Measurements from ENCODE around the gene KIF3A. TPM values are rescaled to one million over a fixed set of nuclear protein-coding genes. Genes with fewer than 3 reads are reported as not detected.

The KIF3A gene
- total RNA-seq, 4 donors from 2014 or later: 1.5 to 32.2 (median 4.0) TPM

DNA sequence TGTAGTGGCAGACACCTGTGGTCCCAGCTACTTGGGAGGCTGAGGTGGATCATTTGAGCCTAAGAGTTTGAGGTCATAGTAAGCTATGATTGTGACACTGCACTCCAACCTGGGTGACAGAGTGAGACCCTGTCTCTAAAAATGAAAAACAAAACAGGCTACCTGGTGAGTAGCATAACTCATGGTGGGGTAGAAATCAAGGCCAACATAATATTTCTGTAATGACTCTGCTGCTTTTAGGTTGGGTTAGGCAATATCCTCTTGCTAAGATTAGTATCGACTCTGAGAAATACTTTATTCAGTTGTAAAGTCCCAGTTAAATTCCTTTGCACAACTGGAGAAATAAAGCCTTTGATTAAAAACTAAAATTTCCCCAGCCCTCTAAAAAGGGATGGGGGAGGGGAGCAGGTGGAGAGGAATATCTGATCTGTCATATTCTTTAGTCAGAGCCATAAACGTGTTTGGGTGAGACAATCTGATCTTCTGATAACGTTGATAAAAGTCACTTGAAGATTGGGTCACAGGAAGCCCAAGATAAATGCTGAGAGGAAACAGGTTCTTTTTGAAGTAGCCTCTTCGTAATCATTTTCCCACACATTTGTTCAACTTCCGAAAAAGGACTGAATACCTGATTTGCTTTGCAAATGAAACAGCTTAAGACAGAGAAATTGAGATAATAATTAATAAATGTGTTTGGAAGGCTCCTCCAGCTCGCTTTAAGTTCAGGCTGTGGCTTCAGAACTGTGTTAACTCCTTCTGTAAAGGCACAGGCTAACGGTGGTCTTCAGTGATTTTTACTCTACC lies 48.6 kb downstream of the KIF3A start:
- Histone ChIP-seq H3K4me1 (no peaks in the 10 kb centered on the region), H3K9me3 (no peaks in the 10 kb centered on the region), H3K27ac (no peak overlapping the region), H3K36me3 (no peaks in the 10 kb centered on the region), H3K27me3 (no peaks in the 10 kb centered on the region), H3K4me3 (no peak overlapping the region)
- no peak for DNase-seq
- TF ChIP-seq POLR2A (IDR thresholded peaks at IDR 0.05): no peak
- TF ChIP-seq, protein P1, sequence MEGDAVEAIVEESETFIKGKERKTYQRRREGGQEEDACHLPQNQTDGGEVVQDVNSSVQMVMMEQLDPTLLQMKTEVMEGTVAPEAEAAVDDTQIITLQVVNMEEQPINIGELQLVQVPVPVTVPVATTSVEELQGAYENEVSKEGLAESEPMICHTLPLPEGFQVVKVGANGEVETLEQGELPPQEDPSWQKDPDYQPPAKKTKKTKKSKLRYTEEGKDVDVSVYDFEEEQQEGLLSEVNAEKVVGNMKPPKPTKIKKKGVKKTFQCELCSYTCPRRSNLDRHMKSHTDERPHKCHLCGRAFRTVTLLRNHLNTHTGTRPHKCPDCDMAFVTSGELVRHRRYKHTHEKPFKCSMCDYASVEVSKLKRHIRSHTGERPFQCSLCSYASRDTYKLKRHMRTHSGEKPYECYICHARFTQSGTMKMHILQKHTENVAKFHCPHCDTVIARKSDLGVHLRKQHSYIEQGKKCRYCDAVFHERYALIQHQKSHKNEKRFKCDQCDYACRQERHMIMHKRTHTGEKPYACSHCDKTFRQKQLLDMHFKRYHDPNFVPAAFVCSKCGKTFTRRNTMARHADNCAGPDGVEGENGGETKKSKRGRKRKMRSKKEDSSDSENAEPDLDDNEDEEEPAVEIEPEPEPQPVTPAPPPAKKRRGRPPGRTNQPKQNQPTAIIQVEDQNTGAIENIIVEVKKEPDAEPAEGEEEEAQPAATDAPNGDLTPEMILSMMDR (IDR thresholded peaks at IDR 0.05): no peak

DNA sequence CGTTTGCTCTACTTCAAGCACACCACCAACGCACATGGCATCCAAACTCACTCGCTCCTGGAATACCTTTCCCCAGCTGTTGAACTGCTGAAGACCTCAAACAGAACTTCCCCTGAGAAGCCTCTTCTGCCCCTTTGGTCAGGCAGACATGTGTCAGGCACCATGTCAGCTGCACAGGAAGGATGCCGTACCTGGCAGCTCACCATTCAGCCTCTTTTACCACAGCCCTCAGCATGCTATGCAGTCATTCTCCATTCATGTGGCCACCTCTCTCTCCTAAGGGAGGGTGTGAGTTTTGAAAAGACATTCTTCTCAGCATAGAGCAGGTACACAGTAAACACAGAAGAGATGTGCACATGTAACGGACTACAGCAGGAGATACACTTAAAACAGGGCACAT lies 49.4 kb downstream of the KIF3A start:
- H3K9me3 ChIP-seq: no peaks in the 10 kb centered on the region
- no peaks in the 10 kb centered on the region for H3K4me1 ChIP-seq
- no peak overlapping the region for H3K4me3 ChIP-seq
- H3K27ac ChIP-seq: no peak overlapping the region
- no peaks in the 10 kb centered on the region for H3K27me3 ChIP-seq
- H3K36me3 ChIP-seq: no peaks in the 10 kb centered on the region
- no peak for DNase-seq
- TF ChIP-seq POLR2A (IDR thresholded peaks at IDR 0.05): no peak
- TF ChIP-seq, protein P1 (IDR thresholded peaks at IDR 0.05): no peak

DNA sequence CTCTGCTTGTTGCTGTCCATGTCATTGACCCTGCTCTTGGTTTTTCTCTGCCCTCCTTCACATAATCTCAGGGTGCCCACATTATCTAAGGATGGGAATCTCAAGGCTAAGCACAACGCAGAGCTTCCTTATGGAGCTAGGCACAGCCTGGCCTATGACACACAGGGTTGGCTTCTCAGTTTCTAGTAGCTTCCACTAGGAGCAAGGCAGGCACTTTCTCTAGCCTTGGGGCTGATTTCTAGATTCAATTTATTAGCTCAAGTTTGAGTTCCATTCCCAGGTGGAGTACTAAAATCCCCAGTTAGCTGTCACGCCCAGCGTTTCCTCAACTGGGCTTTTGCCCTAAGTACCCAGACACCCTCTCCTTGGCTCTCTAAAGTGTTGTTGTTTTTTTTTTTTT lies 51.2 kb downstream of the KIF3A start:
- Histone ChIP-seq H3K36me3 (no peaks in the 10 kb centered on the region), H3K9me3 (no peaks in the 10 kb centered on the region), H3K27me3 (no peaks in the 10 kb centered on the region), H3K4me3 (no peak overlapping the region), H3K4me1 (no peaks in the 10 kb centered on the region), H3K27ac (no peak overlapping the region)
- DNase-seq: no peak
- TF ChIP-seq, protein P1 (IDR thresholded peaks at IDR 0.05): no peak
- no peak for TF ChIP-seq POLR2A (IDR thresholded peaks at IDR 0.05)

DNA sequence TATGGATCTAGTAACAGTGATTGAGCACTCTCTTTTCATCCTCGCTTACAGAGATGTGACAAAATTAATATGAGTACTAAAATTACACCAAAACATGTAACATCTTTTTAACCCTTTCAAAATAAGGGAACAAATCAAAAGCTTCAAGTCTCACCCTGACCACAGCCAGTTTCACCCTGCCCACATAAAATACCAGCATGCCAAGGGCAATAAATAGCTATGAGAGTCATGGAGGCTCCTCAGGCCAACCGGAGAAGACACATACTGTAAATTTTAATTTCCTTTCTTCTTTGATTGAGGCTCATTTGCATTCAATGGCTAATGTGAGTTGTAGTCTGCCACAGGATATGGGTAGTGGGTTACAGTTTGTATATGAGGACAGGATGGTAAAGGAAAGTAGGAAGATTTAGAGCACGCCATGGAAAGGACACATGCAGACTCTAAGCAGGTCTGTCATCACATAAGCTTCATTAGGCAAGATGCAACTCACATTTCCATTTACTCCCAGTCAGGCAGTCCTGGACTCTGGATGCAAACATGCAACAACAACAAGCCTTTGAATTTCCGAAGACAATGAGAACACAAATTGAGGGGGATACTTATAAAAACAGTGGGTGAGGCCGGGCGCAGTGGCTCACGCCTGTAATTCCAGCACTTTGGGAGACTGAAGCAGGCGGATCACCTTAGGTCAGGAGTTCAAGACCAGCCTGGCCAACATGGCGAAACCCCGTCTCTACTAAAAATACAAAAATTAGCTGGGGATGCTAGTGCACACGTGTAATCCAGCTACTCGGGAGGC lies 52.2 kb downstream of the KIF3A start:
- no peaks in the 10 kb centered on the region for H3K9me3 ChIP-seq
- no peak for DNase-seq
- H3K4me3 ChIP-seq: no peak overlapping the region
- no peak overlapping the region for H3K27ac ChIP-seq
- H3K4me1 ChIP-seq: no peaks in the 10 kb centered on the region
- H3K36me3 ChIP-seq: no peaks in the 10 kb centered on the region
- TF ChIP-seq POLR2A (IDR thresholded peaks at IDR 0.05): no peak
- TF ChIP-seq, protein P1 (IDR thresholded peaks at IDR 0.05): no peak
- H3K27me3 ChIP-seq: no peaks in the 10 kb centered on the region

DNA sequence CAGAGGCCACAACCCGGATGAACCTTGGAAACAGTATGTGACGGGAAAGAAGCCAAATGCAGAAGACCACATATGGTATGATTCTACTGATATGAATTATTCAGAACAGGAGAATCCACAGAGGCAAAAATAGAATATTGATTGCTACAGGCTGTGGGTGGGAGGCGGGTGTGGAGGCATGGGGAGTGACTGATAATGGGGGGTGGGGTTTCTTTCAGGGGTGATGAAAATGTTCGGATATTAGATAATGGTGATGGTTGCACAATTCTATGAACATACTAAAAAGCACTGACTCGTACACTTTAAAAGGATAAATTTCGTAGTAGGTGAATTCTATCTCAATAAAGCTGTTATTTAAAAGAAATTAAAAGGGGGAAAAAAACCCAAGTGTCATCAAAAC lies 52.9 kb downstream of the KIF3A start:
- no peaks in the 10 kb centered on the region for H3K4me1 ChIP-seq
- TF ChIP-seq POLR2A (IDR thresholded peaks at IDR 0.05): no peak
- TF ChIP-seq, protein P1 (IDR thresholded peaks at IDR 0.05): no peak
- H3K36me3 ChIP-seq: no peaks in the 10 kb centered on the region
- DNase-seq: no peak
- no peak overlapping the region for H3K4me3 ChIP-seq
- no peak overlapping the region for H3K27ac ChIP-seq
- H3K9me3 ChIP-seq: no peaks in the 10 kb centered on the region
- H3K27me3 ChIP-seq: no peaks in the 10 kb centered on the region

All from Peyer's patch (tissue), 4 donors.